Suprapubic skin (tissue), 4 donors: ENCODE measurements around the gene SPATA31E1.

ENCODE experiments used
- CTCF ChIP-seq, 2 donors: fragments of 200-600 bp in 1 of 2; fragments of 450-650 bp in 1 of 2; sonication (generic) in 1 of 2; IDR thresholded peaks; one replicate each; pipeline ENCODE4 v1.5.1; 2016 to 2019; ENCODE audit warnings: antibody characterized with exemption in 2 of 2, mild to moderate bottlenecking in 1 of 2, moderate library complexity in 1 of 2
- EP300 ChIP-seq: sonication (generic); formaldehyde crosslinking; IDR thresholded peaks from one replicate; pipeline ENCODE4 v1.6.1; 2017; ENCODE audit warnings: antibody characterized with exemption
- POLR2AphosphoS5 ChIP-seq, 3 donors: sonication (generic); formaldehyde crosslinking; IDR thresholded peaks; one replicate each; pipeline ENCODE4 v1.6.1; 2017; ENCODE audit warnings: antibody characterized with exemption in 3 of 3

- TF ChIP-seq POLR2AphosphoS5 (IDR thresholded peaks at IDR 0.05) (no peak), CTCF (IDR thresholded peaks at IDR 0.05) (no peak), EP300 (no peak)
Observed at GRCh38 chr9:87844506-87844905, 38.2 kb upstream of the SPATA31E1 start.
